Measurements from ENCODE around the gene ITGB1BP1.

DNA sequence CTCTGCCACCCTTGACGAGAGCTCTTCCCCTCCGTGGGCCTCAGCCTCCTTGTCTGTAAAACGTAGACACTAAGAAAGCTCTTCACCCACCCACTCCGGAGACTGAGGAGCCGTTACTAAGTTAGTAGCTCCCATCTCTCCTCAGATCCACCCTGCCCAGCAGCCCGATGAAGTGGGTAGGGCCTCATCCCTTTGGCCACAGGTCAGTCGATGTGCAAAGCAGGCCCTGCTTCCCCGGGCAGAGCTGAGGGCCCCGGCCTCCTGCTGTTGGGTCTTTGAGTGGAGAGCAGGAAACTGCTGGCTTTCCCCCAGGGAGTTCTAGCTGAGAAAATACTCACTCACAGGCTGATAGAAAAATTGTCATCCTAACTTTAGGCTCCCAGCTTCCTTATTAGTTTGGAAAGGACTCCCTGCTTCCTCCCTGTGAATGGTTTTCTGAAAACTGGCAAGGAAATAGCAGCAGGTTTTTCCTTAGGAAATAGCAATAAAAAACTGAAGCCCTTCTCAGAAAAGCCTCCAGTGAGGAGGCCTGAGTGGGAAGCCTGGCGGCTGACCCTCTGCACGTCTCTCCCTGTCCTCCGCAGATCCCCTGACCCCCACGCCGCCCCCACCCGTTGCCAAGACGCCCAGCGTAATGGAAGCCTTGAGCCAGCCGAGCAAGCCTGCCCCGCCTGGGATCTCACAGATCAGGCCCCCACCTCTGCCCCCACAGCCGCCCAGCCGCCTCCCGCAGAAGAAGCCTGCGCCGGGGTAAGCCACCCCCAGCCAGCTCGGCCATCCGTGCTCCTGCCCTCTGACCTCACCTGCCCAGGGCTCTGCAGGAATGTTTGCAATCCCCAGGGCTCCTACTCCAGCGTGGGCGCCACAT lies 30.2 kb downstream of the ITGB1BP1 start:
- no peak for TF ChIP-seq POLR2A (IDR thresholded peaks at IDR 0.05; ENCODE audit: low read depth, low read length)
- TF ChIP-seq POLR2AphosphoS5 (IDR thresholded peaks at IDR 0.05; ENCODE audit: low read depth, low read length) = no peak
- no peak for TF ChIP-seq TAF1 (IDR thresholded peaks at IDR 0.05; ENCODE audit: borderline replicate concordance, low read depth, low read length)
